Measurements from ENCODE around the gene MOCS1. TPM values are rescaled to one million over a fixed set of nuclear protein-coding genes. Genes with fewer than 3 reads are reported as not detected.

MOCS1 gene
- polyA plus RNA-seq, 3 donors, result 0.05 to 0.26 (median 0.12) TPM

- Mint-ChIP-seq H3K9me3 (peaks cover 0 to 3% (median 2%) of the 10 kb centered on the region in 7 donors), H3K36me3 (no peaks in the 10 kb centered on the region), H3K27ac (no peak overlapping the region), H3K4me1 (no peaks in the 10 kb centered on the region), H3K4me3 (no peak overlapping the region), H3K27me3 (ENCODE audit: low read depth in 3 of 3) (peaks cover 2 to 9% (median 7%) of the 10 kb centered on the region in 3 donors)
- H3K27ac ChIP-seq (ENCODE audit: low read depth in 1 of 2, low read length in 2 of 2), result no peak overlapping the region
- no CpG with 5 or more reads among the region's 2 CpGs for WGBS (ENCODE audit: insufficient coverage)
- H3K27me3 ChIP-seq (ENCODE audit: control insufficient read depth in 2 of 2, insufficient read depth in 2 of 2, low read length in 2 of 2), result peaks cover 0 to 3% of the 10 kb centered on the region in 2 donors
- H3K4me3 ChIP-seq (replicated peaks in 1 of 3; ENCODE audit: low read depth in 2 of 3, low read length in 3 of 3), result no peak overlapping the region
- H3K36me3 ChIP-seq (replicated peaks in 1 of 2; ENCODE audit: control insufficient read depth in 1 of 2, insufficient read depth in 2 of 2, low read length in 2 of 2), result no peaks in the 10 kb centered on the region
- no peaks in the 10 kb centered on the region for H3K4me1 ChIP-seq (ENCODE audit: control insufficient read depth in 1 of 2, insufficient read depth in 2 of 2, low read length in 2 of 2)
- H4K20me1 ChIP-seq (ENCODE audit: insufficient read depth, low read length), result no peaks in the 10 kb centered on the region
- no peak for TF ChIP-seq CTCF (IDR thresholded peaks at IDR 0.05)
- no peaks in the 10 kb centered on the region for H3K9me3 ChIP-seq (replicated peaks in 1 of 2; ENCODE audit: control insufficient read depth in 1 of 2, insufficient read depth in 1 of 2, low read length in 2 of 2)
- intact Hi-C loops (cut with micrococcal nuclease), result no loop called here
- H3K9ac ChIP-seq (ENCODE audit: insufficient read depth, low read length, poor library complexity, severe bottlenecking), result no peak overlapping the region
- DNase-seq, result no peak
- no peak overlapping the region for H3K4me2 ChIP-seq (replicated peaks; ENCODE audit: extremely low read depth, low read length, poor library complexity, severe bottlenecking)
- H3K79me2 ChIP-seq (ENCODE audit: insufficient read depth, low read length), result no peaks in the 10 kb centered on the region
- H2AFZ ChIP-seq (ENCODE audit: insufficient read depth, low read depth, low read length, poor library complexity, severe bottlenecking), result no peak overlapping the region
Measured at GRCh38 chr6:39964530-39964929, 30.3 kb upstream of the MOCS1 start.

- no peaks in the 10 kb centered on the region for H3K4me1 Mint-ChIP-seq
- Histone ChIP-seq H3K79me2 (ENCODE audit: insufficient read depth, low read length) (no peaks in the 10 kb centered on the region), H2AFZ (ENCODE audit: insufficient read depth, low read depth, low read length, poor library complexity, severe bottlenecking) (no peak overlapping the region), H3K27me3 (ENCODE audit: control insufficient read depth in 2 of 2, insufficient read depth in 2 of 2, low read length in 2 of 2) (peaks cover 0 to 3% of the 10 kb centered on the region in 2 donors), H3K9ac (ENCODE audit: insufficient read depth, low read length, poor library complexity, severe bottlenecking) (no peak overlapping the region), H3K4me1 (ENCODE audit: control insufficient read depth in 1 of 2, insufficient read depth in 2 of 2, low read length in 2 of 2) (no peaks in the 10 kb centered on the region), H3K4me3 (replicated peaks in 1 of 3; ENCODE audit: low read depth in 2 of 3, low read length in 3 of 3) (no peak overlapping the region), H3K4me2 (replicated peaks; ENCODE audit: extremely low read depth, low read length, poor library complexity, severe bottlenecking) (no peak overlapping the region), H3K9me3 (replicated peaks in 1 of 2; ENCODE audit: control insufficient read depth in 1 of 2, insufficient read depth in 1 of 2, low read length in 2 of 2) (no peaks in the 10 kb centered on the region), H3K36me3 (replicated peaks in 1 of 2; ENCODE audit: control insufficient read depth in 1 of 2, insufficient read depth in 2 of 2, low read length in 2 of 2) (no peaks in the 10 kb centered on the region), H4K20me1 (ENCODE audit: insufficient read depth, low read length) (no peaks in the 10 kb centered on the region), H3K27ac (ENCODE audit: low read depth in 1 of 2, low read length in 2 of 2) (no peak overlapping the region)
- WGBS (ENCODE audit: insufficient coverage), result 52% methylated on average over 4 of the region's 6 CpGs
- no peak for TF ChIP-seq CTCF (IDR thresholded peaks at IDR 0.05)
- peaks cover 0 to 5% (median 2%) of the 10 kb centered on the region in 7 donors for H3K9me3 Mint-ChIP-seq
- intact Hi-C loops (cut with micrococcal nuclease), result no loop called here
- H3K4me3 Mint-ChIP-seq, result no peak overlapping the region
- H3K27me3 Mint-ChIP-seq (ENCODE audit: low read depth in 3 of 3), result peaks cover 2 to 9% (median 7%) of the 10 kb centered on the region in 3 donors
- DNase-seq, result no peak
- H3K36me3 Mint-ChIP-seq, result no peaks in the 10 kb centered on the region
- H3K27ac Mint-ChIP-seq, result no peak overlapping the region
Measured at GRCh38 chr6:39964094-39964493, 29.8 kb upstream of the MOCS1 start.
